K562 (cell line): ENCODE data around the gene PTH1R. TPM values are rescaled to one million over a fixed set of nuclear protein-coding genes. Genes with fewer than 3 reads are reported as not detected.

ENCODE experiments used
- BHLHE40 ChIP-seq: IDR thresholded peaks from 2 replicates; pipeline ENCODE4 v1.6.1; 2011; ENCODE audit warnings: low read length, improper control_type of control experiment
- CBFB ChIP-seq: sonication (generic); formaldehyde crosslinking; IDR thresholded peaks from 2 replicates; pipeline ENCODE4 v1.4.0; 2020; ENCODE audit warnings: mild to moderate bottlenecking, missing genetic modification reagents
- DACH1 ChIP-seq: fragments of 450-650 bp; IDR thresholded peaks from 2 replicates; pipeline ENCODE4 v1.6.1; 2018; ENCODE audit not compliant: partially characterized antibody
- FOXA3 ChIP-seq, 2 experiments: fragments of 450-650 bp in 1 of 2; sonication (generic) in 1 of 2; formaldehyde crosslinking; IDR thresholded peaks in 1 of 2; conservative IDR thresholded peaks in 1 of 2; 2 replicates each; pipeline versions ENCODE4 v1.4.0 to v1.8.0; 2020 to 2022; ENCODE audit warnings: mild to moderate bottlenecking in 2 of 2, missing genetic modification reagents in 1 of 2
- L3MBTL2 ChIP-seq: fragments of 450-650 bp; IDR thresholded peaks from 2 replicates; pipeline ENCODE4 v1.6.1; 2016; ENCODE audit warnings: mild to moderate bottlenecking, moderate library complexity
- MAZ ChIP-seq, 2 experiments: fragments of 450-650 bp in 1 of 2; sonication (generic) in 1 of 2; formaldehyde crosslinking; IDR thresholded peaks in 1 of 2; conservative IDR thresholded peaks in 1 of 2; 2 replicates each; pipeline versions ENCODE4 v1.4.0 to v1.5.0; 2020; ENCODE audit warnings: mild to moderate bottlenecking in 1 of 2, missing genetic modification reagents in 1 of 2
- MYC ChIP-seq, 2 experiments: fragments of 250-450 bp in 1 of 2; sonication (Bioruptor Pico) in 1 of 2; IDR thresholded peaks; 2 replicates each; pipeline versions ENCODE4 v1.5.1 to v1.6.1; 2012 to 2021; ENCODE audit warnings: low read depth in 2 of 2, borderline replicate concordance in 1 of 2, improper control_type of control experiment in 1 of 2, low read length in 1 of 2, mild to moderate bottlenecking in 1 of 2, moderate library complexity in 1 of 2
- NRF1 ChIP-seq, 2 experiments: fragments of 450-650 bp; IDR thresholded peaks in 1 of 2; conservative IDR thresholded peaks in 1 of 2; 2 replicates each; pipeline ENCODE4 v1.6.1; 2014; ENCODE audit warnings: mild to moderate bottlenecking in 2 of 2
- RAD51 ChIP-seq: fragments of 450-650 bp; IDR thresholded peaks from 2 replicates; pipeline ENCODE4 v1.7.1; 2016; ENCODE audit warnings: low read depth, mild to moderate bottlenecking, borderline replicate concordance
- RCOR1 ChIP-seq, 2 experiments: IDR thresholded peaks; 2 replicates each; pipeline ENCODE4 v1.6.1; 2012; ENCODE audit warnings: low read depth in 2 of 2, low read length in 2 of 2, borderline replicate concordance in 1 of 2, improper control_type of control experiment in 1 of 2
- RFX5 ChIP-seq: IDR thresholded peaks from 2 replicates; pipeline ENCODE4 v1.6.1; 2011; ENCODE audit warnings: low read depth, mild to moderate bottlenecking, improper control_type of control experiment, low read length
- SIN3B ChIP-seq: fragments of 450-650 bp; IDR thresholded peaks from 2 replicates; pipeline ENCODE4 v1.6.1; 2017; ENCODE audit warnings: low read depth, mild to moderate bottlenecking, moderate library complexity
- SOX6 ChIP-seq: fragments of 450-650 bp; IDR thresholded peaks from 2 replicates; pipeline ENCODE4 v1.6.1; 2014; ENCODE audit warnings: mild to moderate bottlenecking
- ZFP36 ChIP-seq: fragments of 150-350 bp; IDR thresholded peaks from 2 replicates; pipeline ENCODE4 v1.6.1; 2018; ENCODE audit warnings: low read length, low read depth; ENCODE audit not compliant: partially characterized antibody
- polyA plus RNA-seq, 8 experiments: library from polyadenylated mRNA; depleted of rRNA in 4 of 8; stranded (reverse) in 5 of 8; unstranded in 3 of 8; fragments of >200 nt; fragmentation: Nextera tagmentation in 2 of 8; fragmentation: Illumina TruSeq in 1 of 8; extraction: Ambion mirVana in 2 of 8; extraction: Trizol in 1 of 8; gene quantifications; 2 replicates each; pipeline versions ENCODE4 v1.2.1 to v1.2.3, GENCODE V29; 2011 to 2014; ENCODE audit warnings: inconsistent platforms in 1 of 8, missing spikeins in 1 of 8
- total RNA-seq, 7 experiments: library from RNA; depleted of rRNA in 6 of 7; stranded (reverse); fragments of >200 nt in 6 of 7; fragmentation: Illumina TruSeq in 2 of 7; extraction: Trizol in 2 of 7; gene quantifications; 2 replicates each; pipeline versions ENCODE4 v1.2.1 to v1.2.3, GENCODE V29; 2011 to 2021; ENCODE audit warnings: low replicate concordance in 1 of 7
- TF ChIP-seq, protein P1 (sequence below): fragments of 450-650 bp; IDR thresholded peaks from 2 replicates; pipeline ENCODE4 v1.6.1; 2016
- TF ChIP-seq, protein P2 (sequence below): sonication (generic); formaldehyde crosslinking; IDR thresholded peaks from 2 replicates; pipeline ENCODE4 v1.8.0; 2022; ENCODE audit warnings: missing genetic modification reagents, mild to moderate bottlenecking, moderate library complexity, borderline replicate concordance
- TF ChIP-seq, protein P3 (sequence below): fragments of 250-450 bp; sonication (Bioruptor Pico); IDR thresholded peaks from 2 replicates; pipeline ENCODE4 v1.4.0; 2020

PTH1R gene
- total and polyA plus RNA-seq, 9 of the 15 experiments (the other 6 are each of a cell fraction or from before 2014, with no cell fraction given), result not detected

DNA sequence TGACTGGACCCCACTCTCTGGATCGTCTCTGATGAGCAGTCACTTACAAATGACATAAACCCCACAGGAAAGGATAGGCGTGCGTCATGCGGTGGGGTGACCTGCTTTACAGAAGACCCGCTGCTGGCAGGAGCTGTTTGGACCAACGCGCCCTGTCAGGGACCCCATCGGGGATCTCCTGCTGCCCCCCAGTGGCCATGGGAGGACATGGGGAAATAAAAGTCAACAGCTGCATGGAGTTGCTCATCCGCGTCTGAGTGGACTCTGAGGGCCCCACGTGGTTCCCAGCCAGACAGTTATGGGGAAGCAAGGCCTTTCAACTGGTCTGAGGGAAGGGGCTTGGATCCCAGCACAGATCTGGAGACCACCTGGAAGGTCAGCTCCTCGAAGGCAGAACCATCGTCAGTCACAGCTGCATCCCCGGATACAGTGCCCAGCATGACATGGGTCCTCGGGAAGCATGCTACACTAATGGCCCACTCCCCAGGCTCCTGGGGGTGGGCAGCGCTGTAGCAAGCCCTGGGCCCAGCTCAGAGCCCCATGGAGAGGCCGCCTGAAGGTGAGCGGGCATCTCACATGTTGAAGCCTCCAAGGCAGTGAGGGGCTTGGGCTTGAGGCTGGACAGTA, 32.1 kb downstream of the PTH1R start (continued):
- TF ChIP-seq CBFB (CRISPR knock-in tag) (0 out of 2 replicates have a peak, but pooled peaks have one; percentile 23), MAZ (CRISPR knock-in tag; conservative IDR thresholded peaks at IDR 0.05 in 1 of 2, IDR thresholded peaks at IDR 0.05 in 1 of 2) (peak; percentile 53 to 62; a peak in 2 of 4 replicates), ZFP36 (peak; percentile 14), RCOR1 (IDR thresholded peaks at IDR 0.05; ENCODE audit: borderline replicate concordance in 1 of 2, low read depth in 2 of 2, low read length in 2 of 2) (peak in 1 of 2 experiments; percentile 17; a peak in 1 of 4 replicates), BHLHE40 (0 out of 2 replicates have a peak, but pooled peaks have one; percentile 24), NRF1 (conservative IDR thresholded peaks at IDR 0.05 in 1 of 2, IDR thresholded peaks at IDR 0.05 in 1 of 2) (peak; percentile 41 to 49; a peak in 3 of 4 replicates), RFX5 (0 out of 2 replicates have a peak, but pooled peaks have one; percentile 24), FOXA3 (CRISPR knock-in tag; conservative IDR thresholded peaks at IDR 0.05 in 1 of 2, IDR thresholded peaks at IDR 0.05 in 1 of 2) (peak; percentile 45 to 82), RAD51 (peak; percentile 64), MYC (IDR thresholded peaks at IDR 0.05; ENCODE audit: low read depth, low read length) (peak; percentile 71), MYC (CRISPR knock-in tag; IDR thresholded peaks at IDR 0.05; ENCODE audit: borderline replicate concordance, low read depth) (no peak), SIN3B (no peak), SOX6 (peak; percentile 28; the same call in 1 of the 2 replicates), L3MBTL2 (peak; percentile 72; the same call in 1 of the 2 replicates), DACH1 (peak; percentile 56)
- TF ChIP-seq, protein P1, sequence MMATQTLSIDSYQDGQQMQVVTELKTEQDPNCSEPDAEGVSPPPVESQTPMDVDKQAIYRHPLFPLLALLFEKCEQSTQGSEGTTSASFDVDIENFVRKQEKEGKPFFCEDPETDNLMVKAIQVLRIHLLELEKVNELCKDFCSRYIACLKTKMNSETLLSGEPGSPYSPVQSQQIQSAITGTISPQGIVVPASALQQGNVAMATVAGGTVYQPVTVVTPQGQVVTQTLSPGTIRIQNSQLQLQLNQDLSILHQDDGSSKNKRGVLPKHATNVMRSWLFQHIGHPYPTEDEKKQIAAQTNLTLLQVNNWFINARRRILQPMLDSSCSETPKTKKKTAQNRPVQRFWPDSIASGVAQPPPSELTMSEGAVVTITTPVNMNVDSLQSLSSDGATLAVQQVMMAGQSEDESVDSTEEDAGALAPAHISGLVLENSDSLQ, result peak; percentile 29; the same call in 1 of the 2 replicates
- TF ChIP-seq, protein P2, sequence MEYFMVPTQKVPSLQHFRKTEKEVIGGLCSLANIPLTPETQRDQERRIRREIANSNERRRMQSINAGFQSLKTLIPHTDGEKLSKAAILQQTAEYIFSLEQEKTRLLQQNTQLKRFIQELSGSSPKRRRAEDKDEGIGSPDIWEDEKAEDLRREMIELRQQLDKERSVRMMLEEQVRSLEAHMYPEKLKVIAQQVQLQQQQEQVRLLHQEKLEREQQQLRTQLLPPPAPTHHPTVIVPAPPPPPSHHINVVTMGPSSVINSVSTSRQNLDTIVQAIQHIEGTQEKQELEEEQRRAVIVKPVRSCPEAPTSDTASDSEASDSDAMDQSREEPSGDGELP (CRISPR knock-in tag), result peak; percentile 89
- TF ChIP-seq, protein P3, sequence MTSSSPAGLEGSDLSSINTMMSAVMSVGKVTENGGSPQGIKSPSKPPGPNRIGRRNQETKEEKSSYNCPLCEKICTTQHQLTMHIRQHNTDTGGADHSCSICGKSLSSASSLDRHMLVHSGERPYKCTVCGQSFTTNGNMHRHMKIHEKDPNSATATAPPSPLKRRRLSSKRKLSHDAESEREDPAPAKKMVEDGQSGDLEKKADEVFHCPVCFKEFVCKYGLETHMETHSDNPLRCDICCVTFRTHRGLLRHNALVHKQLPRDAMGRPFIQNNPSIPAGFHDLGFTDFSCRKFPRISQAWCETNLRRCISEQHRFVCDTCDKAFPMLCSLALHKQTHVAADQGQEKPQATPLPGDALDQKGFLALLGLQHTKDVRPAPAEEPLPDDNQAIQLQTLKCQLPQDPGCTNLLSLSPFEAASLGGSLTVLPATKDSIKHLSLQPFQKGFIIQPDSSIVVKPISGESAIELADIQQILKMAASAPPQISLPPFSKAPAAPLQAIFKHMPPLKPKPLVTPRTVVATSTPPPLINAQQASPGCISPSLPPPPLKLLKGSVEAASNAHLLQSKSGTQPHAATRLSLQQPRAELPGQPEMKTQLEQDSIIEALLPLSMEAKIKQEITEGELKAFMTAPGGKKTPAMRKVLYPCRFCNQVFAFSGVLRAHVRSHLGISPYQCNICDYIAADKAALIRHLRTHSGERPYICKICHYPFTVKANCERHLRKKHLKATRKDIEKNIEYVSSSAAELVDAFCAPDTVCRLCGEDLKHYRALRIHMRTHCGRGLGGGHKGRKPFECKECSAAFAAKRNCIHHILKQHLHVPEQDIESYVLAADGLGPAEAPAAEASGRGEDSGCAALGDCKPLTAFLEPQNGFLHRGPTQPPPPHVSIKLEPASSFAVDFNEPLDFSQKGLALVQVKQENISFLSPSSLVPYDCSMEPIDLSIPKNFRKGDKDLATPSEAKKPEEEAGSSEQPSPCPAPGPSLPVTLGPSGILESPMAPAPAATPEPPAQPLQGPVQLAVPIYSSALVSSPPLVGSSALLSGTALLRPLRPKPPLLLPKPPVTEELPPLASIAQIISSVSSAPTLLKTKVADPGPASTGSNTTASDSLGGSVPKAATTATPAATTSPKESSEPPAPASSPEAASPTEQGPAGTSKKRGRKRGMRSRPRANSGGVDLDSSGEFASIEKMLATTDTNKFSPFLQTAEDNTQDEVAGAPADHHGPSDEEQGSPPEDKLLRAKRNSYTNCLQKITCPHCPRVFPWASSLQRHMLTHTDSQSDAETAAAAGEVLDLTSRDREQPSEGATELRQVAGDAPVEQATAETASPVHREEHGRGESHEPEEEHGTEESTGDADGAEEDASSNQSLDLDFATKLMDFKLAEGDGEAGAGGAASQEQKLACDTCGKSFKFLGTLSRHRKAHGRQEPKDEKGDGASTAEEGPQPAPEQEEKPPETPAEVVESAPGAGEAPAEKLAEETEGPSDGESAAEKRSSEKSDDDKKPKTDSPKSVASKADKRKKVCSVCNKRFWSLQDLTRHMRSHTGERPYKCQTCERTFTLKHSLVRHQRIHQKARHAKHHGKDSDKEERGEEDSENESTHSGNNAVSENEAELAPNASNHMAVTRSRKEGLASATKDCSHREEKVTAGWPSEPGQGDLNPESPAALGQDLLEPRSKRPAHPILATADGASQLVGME, result no peak
